Daoy (cell line): ENCODE data around the gene C17orf50. TPM values are rescaled to one million over a fixed set of nuclear protein-coding genes. Genes with fewer than 3 reads are reported as not detected.

ENCODE experiments used
- DNase-seq: peaks from one replicate; pipeline ENCODE4 v3.0.0-alpha.2; 2015; ENCODE audit warnings: low read depth
- total RNA-seq: library from RNA; depleted of rRNA; stranded (reverse); fragments of >200 nt; shearing (Covaris generic); gene quantifications from 2 replicates; pipeline ENCODE4 v1.2.3, GENCODE V29; 2014

The C17orf50 gene
- total RNA-seq, 1 experiment from 2014 or later: not detected

- peak; percentile 85 for DNase-seq
These were observed 28.0 kb downstream of the C17orf50 start for GRCh38 chr17:35788477-35789368.

DNA sequence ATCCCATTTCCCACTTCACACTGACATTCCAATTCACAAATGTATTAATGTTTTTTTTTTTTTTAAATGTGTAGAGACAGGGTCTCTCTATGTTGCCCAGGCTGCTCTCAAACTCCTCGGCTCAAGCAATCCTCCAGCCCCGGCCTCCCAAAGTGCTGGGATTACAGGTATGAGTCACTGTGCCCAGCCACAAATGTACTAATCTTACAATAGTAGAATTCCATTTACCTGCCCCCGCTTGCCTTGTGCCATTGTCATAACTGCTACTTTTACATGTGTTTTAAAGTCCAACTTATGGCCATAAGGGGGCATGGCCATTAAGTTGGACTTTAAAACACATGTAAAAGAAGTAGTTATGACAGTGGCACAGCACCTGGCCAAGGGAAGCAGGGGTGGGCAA lies 30.2 kb downstream of the C17orf50 start:
- DNase-seq: no peak

DNA sequence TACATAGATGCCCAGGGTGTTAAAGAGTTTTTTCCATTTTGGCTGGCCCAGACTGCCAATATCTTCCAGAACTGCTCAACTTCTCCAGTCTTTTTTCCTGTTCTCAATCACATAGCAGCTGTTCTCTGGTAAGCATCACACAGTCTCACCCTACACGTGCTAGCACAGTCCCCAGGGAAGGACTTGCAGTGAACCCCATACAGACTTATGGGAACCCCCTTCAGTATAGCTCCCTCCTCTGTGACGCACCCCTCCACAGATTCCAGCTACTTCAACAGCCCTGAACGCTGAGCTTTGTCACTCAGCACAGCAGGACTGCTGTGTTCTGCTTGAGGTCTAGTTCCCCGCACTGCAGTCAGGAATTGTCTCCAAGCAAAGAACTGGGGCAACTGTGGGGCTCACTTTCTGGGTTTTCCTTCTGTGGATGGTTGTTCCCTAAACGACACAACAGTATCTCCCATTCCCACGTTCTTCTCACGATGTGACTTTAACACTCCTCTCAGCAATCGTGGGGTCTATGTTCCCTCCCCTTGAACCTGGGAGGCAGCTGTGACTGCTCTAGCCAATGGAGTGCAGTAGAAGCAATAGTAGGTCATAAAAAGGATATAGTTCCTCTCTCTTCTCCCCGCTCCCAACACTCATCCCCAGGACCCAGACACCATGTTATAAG lies 31.1 kb downstream of the C17orf50 start:
- DNase-seq: no peak

- no peak for DNase-seq
These were observed 32.6 kb downstream of the C17orf50 start for GRCh38 chr17:35793257-35793656.

- no peak for DNase-seq
These were observed 34.6 kb downstream of the C17orf50 start, which contains the start of gene MMP28 for GRCh38 chr17:35795007-35795870. TSS of gene MMP28 (minus strand) at chr17:35795641. CDS start at chr17:35795377, 264 bp downstream.

GRCh38 chr17:35795871-35796265 lies 35.2 kb downstream of the C17orf50 start:
- DNase-seq: no peak

GRCh38 chr17:35796942-35797341 lies 36.3 kb downstream of the C17orf50 start:
- DNase-seq: no peak

DNA sequence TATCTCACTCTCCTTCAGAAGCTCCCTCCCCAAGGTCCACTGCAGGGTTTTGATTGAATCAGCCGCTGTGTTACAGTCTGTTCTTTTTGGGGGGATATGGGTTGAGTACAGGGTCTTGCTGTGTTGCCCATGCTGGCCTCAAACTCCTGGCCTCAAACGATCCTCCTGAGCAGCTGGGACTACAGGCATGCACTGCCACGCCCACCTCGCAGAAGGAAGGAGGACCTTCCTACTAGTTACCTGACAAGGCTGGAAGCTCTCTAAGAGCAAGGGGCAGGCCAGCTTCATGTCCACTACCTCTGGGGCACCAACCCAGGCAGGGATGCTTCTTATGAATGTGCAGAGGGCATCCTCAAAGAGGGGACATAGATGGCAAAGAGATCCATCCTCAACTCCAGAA lies 36.7 kb downstream of the C17orf50 start:
- no peak for DNase-seq

DNA sequence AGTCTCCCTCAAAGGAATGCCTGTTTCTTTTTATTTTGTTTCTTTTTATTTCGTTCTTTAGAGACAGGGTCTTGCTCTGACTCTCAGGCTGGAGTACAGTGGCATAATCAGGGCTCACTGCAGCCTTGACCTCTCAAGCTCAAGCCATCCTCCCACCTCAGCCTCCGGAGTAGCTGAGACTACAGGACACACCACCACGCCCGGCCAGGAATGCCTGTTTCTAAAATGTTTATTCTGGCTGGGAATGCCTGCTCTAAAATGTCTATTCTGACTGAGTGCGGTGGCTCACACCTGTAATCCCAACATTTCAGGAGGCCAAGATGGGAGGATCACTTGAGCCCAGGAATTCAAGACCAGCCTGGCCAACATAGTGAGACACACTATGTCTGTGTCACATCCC lies 37.2 kb downstream of the C17orf50 start:
- no peak for DNase-seq

GRCh38 chr17:35799942-35800341 lies 39.3 kb downstream of the C17orf50 start:
- no peak for DNase-seq

DNA sequence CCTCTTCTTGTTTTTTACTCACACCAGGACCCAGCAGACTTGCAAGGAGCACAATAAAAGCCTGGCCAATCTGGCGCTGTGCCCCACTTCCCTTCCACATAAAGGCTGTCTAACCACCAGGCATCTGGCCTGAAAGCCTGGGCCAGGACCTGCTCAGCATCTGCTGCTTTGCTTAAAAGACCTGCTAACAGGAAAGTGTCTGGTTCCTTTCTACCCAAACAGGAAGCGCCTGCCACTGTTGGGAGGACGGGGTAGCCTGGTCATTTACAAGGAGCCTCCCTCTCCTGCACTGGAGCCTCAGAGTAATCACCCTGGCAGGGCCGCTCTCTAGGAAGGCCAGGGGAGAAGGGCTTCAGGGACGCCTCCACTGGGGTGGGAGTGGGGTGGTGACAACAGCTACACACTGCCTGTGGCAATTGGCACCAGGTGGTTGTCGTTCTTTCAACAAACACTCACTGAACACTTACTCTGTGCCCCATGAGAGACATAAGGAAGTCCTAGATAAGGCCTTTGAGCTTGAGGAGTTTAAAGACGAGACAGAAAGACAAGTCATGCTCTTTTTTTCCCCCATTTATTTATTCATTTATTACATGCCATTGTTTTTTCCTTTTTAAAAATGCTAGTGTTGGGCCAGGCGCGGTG lies 41.0 kb downstream of the C17orf50 start:
- no peak for DNase-seq

DNA sequence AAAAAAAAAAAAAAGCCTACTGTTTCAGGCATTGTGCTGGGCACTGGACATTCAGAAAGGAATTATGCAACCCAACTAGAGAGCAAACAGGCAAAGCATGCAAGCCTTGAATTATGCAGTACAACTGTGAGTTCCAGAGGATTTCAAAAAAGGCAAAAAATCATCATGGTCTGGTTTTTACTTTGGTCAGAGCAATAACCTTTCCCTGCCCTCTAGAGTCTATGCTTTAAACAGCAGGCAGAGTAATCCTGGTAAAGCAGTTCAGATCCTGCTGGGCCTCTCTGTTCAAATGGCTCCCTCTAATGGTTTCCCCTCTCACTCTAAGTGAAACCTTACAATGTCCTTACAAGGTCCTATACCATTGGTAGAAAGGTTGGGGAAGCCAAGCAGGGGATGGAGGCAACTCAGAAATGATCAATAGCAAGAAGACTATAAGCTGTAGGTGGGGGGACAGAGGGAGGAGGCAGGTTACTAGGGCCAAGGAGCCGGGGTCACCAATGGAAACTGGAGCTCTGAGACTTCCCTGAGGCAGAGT lies 44.0 kb downstream of the C17orf50 start:
- peak; percentile 69 for DNase-seq

GRCh38 chr17:35807371-35808144 lies 46.9 kb downstream of the C17orf50 start:
- no peak for DNase-seq

- no peak for DNase-seq
These were observed 47.7 kb downstream of the C17orf50 start for GRCh38 chr17:35808240-35808961.

DNA sequence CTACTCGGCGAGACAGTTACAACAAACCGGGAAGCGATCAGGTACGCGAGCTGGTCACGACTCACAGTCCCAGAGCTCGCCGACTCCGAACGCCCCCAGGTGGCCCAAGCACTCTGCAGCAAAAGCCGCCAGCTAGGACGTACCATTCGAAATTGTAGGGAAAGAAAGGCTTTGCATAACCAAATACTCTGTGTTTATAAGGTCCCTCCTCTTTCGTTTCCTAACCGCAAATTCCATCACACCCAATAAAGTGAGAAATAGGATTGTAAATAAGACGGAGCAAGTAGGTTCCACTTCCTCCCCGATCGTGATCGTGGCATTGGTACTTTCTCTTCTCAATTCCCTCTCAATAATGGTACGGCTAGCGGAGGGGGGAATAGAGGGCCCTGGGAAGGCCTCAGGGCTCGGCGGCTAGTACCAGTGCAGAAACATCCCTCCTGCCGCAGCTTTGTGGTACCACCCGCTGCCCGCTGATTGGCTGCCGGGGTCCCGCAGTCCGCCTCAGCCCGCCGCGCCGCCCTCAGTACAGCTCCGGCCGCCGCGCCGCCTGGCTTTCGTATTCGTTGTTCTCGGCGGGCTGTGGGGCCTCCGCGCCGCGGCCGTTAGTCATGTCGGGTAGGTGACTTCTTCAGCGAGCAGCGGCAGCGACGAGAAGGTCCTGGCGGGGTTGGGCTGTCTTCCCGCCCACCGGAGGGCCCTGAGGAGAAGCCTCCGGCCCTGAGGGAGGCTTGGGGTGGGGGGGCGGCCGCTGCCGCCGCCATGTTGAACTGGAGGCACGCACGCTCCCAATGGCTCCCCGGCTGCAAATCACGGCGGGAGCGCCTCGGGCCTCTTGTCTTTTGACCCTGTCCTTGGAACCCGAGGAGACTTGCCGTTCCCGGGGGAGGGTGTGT lies 48.5 kb downstream of the C17orf50 start, which contains the start of gene TAF15:
TSS of gene TAF15 (plus strand) at position 523 of the 893 bp plus-strand sequence. CDS start at position 609, 86 bp downstream.
- peak; percentile 96 for DNase-seq

DNA sequence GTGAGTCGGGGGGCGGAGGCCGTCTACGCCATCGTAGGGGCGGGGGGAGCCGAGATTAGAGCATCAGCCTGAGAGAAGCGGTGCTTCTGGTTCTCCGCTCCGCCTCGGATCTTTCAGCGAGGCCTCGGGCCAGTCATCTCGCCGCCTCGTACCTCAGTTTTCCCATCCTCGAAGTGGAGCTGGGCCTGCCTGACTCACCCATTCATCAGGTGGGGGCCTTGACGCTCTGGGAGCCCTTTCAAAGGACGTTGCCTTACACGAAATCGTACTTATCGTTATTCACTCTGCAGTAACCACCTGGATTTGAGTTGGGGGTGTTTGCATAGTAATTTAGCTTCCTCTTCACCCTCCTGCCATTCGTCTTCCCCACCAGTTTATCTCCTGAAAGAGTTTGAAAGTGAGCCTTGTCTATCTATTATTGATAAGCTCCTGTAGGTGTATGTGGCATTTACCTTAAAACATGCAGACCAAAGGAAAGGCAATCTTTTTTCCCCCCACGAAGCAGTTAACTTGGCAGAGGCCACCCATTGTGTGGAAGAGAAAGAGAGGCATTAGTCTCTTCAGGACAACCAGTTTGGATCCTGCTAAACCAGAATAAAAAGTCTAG lies 49.3 kb downstream of the C17orf50 start:
- no peak for DNase-seq

DNA sequence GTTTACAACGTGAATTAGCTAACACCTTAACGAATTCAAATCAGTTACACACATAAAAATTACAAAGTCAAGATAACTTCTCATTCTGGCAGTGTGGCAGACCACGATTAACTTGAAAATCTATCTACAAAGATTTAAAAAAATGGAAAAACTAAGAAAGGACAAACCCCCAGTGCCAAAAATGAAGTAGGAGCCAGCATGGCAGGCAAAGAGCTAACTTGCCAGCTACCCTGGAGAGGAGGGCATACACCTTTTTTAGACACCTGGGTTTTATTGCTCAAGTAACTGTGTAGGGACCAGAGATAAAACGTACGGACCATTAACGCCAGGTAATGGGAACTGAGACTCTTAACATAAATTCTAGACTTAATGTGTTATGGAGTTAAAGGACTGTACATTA lies 51.1 kb downstream of the C17orf50 start:
- DNase-seq: no peak

- no peak for DNase-seq
These were observed 51.8 kb downstream of the C17orf50 start for GRCh38 chr17:35812456-35812855.
